ENCODE data around the gene DEFB108B. TPM values are rescaled to one million over a fixed set of nuclear protein-coding genes. Genes with fewer than 3 reads are reported as not detected.
"Not testable (repeated sequence)": the region's sequence is repeated elsewhere in the genome, so short reads cannot be mapped to it uniquely, and the experiment has no call there.

The DEFB108B gene
- total and polyA plus RNA-seq, 2 experiments from 2014 or later = not detected

- H3K27me3 ChIP-seq (replicated peaks; ENCODE audit: insufficient read depth); H3F3A ChIP-seq (ENCODE audit: insufficient read depth); H3K36me3 ChIP-seq (ENCODE audit: low read depth); H3K9me3 ChIP-seq (ENCODE audit: low read depth); H3K27ac ChIP-seq; H3K4me2 ChIP-seq (ENCODE audit: unreplicated experiment); H3K4me1 ChIP-seq (ENCODE audit: insufficient read depth); H4K20me1 ChIP-seq (ENCODE audit: insufficient read depth); H2AFZ ChIP-seq; in situ Hi-C loops (cut with MboI); H3K9ac ChIP-seq; H3K4me3 ChIP-seq; H3K9me2 ChIP-seq (ENCODE audit: insufficient read depth); H3K79me2 ChIP-seq (ENCODE audit: insufficient read depth): not testable (repeated sequence)
- WGBS, 2 experiments (ENCODE audit: low coverage in 1 of 2, low lambda C conversion rate in 2 of 2, missing lambda C conversion rate in 2 of 2) = 45 to 47% methylated on average over 13 of the region's 13 CpGs
- DNase-seq = peak; percentile 64
Measured at GRCh38 chr11:71800335-71800953, 32.6 kb upstream of the DEFB108B start.

- H3K79me2 ChIP-seq (ENCODE audit: insufficient read depth); H3F3A ChIP-seq (ENCODE audit: insufficient read depth); H3K4me2 ChIP-seq (ENCODE audit: unreplicated experiment); DNase-seq; H3K9me2 ChIP-seq (ENCODE audit: insufficient read depth); H3K9ac ChIP-seq; H3K9me3 ChIP-seq (ENCODE audit: low read depth); H3K4me3 ChIP-seq; H4K20me1 ChIP-seq (ENCODE audit: insufficient read depth); H3K27ac ChIP-seq; H3K27me3 ChIP-seq (replicated peaks; ENCODE audit: insufficient read depth); H3K36me3 ChIP-seq (ENCODE audit: low read depth); in situ Hi-C loops (cut with MboI); H3K4me1 ChIP-seq (ENCODE audit: insufficient read depth); H2AFZ ChIP-seq: not testable (repeated sequence)
- 80 to 100% methylated on average over 2 of the region's 2 CpGs for WGBS, 2 experiments (ENCODE audit: low coverage in 1 of 2, low lambda C conversion rate in 2 of 2, missing lambda C conversion rate in 2 of 2)
Measured at GRCh38 chr11:71801026-71801425, 32.0 kb upstream of the DEFB108B start.

GRCh38 chr11:71802874-71803273, 30.1 kb upstream of the DEFB108B start:
- WGBS, 2 experiments (ENCODE audit: low coverage in 1 of 2, low lambda C conversion rate in 2 of 2, missing lambda C conversion rate in 2 of 2) = 85% methylated on average over 6 to 7 of the region's 7 CpGs
- H3K79me2 ChIP-seq (ENCODE audit: insufficient read depth); DNase-seq; in situ Hi-C loops (cut with MboI); H3K36me3 ChIP-seq (ENCODE audit: low read depth); H3K4me2 ChIP-seq (ENCODE audit: unreplicated experiment); H2AFZ ChIP-seq; H3K27ac ChIP-seq; H3K9ac ChIP-seq; H3F3A ChIP-seq (ENCODE audit: insufficient read depth); H3K27me3 ChIP-seq (replicated peaks; ENCODE audit: insufficient read depth); H4K20me1 ChIP-seq (ENCODE audit: insufficient read depth); H3K4me1 ChIP-seq (ENCODE audit: insufficient read depth); H3K4me3 ChIP-seq; H3K9me3 ChIP-seq (ENCODE audit: low read depth); H3K9me2 ChIP-seq (ENCODE audit: insufficient read depth): not testable (repeated sequence)

GRCh38 chr11:71804158-71804947, 28.6 kb upstream of the DEFB108B start:
- DNase-seq; in situ Hi-C loops (cut with MboI); H3K9me3 ChIP-seq (ENCODE audit: low read depth); H3K27me3 ChIP-seq (replicated peaks; ENCODE audit: insufficient read depth); H3K79me2 ChIP-seq (ENCODE audit: insufficient read depth); H3K36me3 ChIP-seq (ENCODE audit: low read depth); H3K9ac ChIP-seq; H3F3A ChIP-seq (ENCODE audit: insufficient read depth); H2AFZ ChIP-seq; H3K9me2 ChIP-seq (ENCODE audit: insufficient read depth); H3K4me3 ChIP-seq; H4K20me1 ChIP-seq (ENCODE audit: insufficient read depth); H3K4me2 ChIP-seq (ENCODE audit: unreplicated experiment); H3K27ac ChIP-seq; H3K4me1 ChIP-seq (ENCODE audit: insufficient read depth): not testable (repeated sequence)
- 74 to 85% methylated on average over 6 to 9 of the region's 9 CpGs for WGBS, 2 experiments (ENCODE audit: low coverage in 1 of 2, low lambda C conversion rate in 2 of 2, missing lambda C conversion rate in 2 of 2)

- H3K27ac ChIP-seq; H3K9ac ChIP-seq; H3K36me3 ChIP-seq (ENCODE audit: low read depth); H3K79me2 ChIP-seq (ENCODE audit: insufficient read depth); H4K20me1 ChIP-seq (ENCODE audit: insufficient read depth); H3K4me2 ChIP-seq (ENCODE audit: unreplicated experiment); H3K27me3 ChIP-seq (replicated peaks; ENCODE audit: insufficient read depth); H3K9me3 ChIP-seq (ENCODE audit: low read depth); H3K4me1 ChIP-seq (ENCODE audit: insufficient read depth); H3K9me2 ChIP-seq (ENCODE audit: insufficient read depth); H3F3A ChIP-seq (ENCODE audit: insufficient read depth); H3K4me3 ChIP-seq; in situ Hi-C loops (cut with MboI); H2AFZ ChIP-seq: not testable (repeated sequence)
- 98% methylated on average over 3 of the region's 3 CpGs for WGBS, 2 experiments (ENCODE audit: low coverage in 1 of 2, low lambda C conversion rate in 2 of 2, missing lambda C conversion rate in 2 of 2)
- peak; percentile 26 for DNase-seq
Measured at GRCh38 chr11:71812529-71812928, 20.5 kb upstream of the DEFB108B start.

- peak overlapping the region; percentile 67 for H3K4me2 ChIP-seq (ENCODE audit: unreplicated experiment)
- H3K36me3 ChIP-seq (ENCODE audit: low read depth); H3K27me3 ChIP-seq (replicated peaks; ENCODE audit: insufficient read depth); in situ Hi-C loops (cut with MboI); H4K20me1 ChIP-seq (ENCODE audit: insufficient read depth); H3K27ac ChIP-seq; H3K79me2 ChIP-seq (ENCODE audit: insufficient read depth); H3K9me2 ChIP-seq (ENCODE audit: insufficient read depth); H3F3A ChIP-seq (ENCODE audit: insufficient read depth); H3K9me3 ChIP-seq (ENCODE audit: low read depth); H3K4me1 ChIP-seq (ENCODE audit: insufficient read depth): not testable (repeated sequence)
- whole genome bisulfite sequencing, 2 experiments (ENCODE audit: low coverage in 1 of 2, low lambda C conversion rate in 2 of 2, missing lambda C conversion rate in 2 of 2) = 6 to 7% methylated on average over 27 to 40 of the region's 46 CpGs
- peak overlapping the region; percentile 75 for H3K4me3 ChIP-seq
- peak overlapping the region; percentile 83 for H3K9ac ChIP-seq
- peak; percentile 83 for DNase-seq
- peak overlapping the region; percentile 88 for H2AFZ ChIP-seq
Measured at GRCh38 chr11:71813481-71814355, 19.3 kb upstream of the DEFB108B start.

- H4K20me1 ChIP-seq (ENCODE audit: insufficient read depth); in situ Hi-C loops (cut with MboI); H3K79me2 ChIP-seq (ENCODE audit: insufficient read depth); H2AFZ ChIP-seq; H3K9me3 ChIP-seq (ENCODE audit: low read depth); DNase-seq; H3K27me3 ChIP-seq (replicated peaks; ENCODE audit: insufficient read depth); H3K27ac ChIP-seq; H3K4me2 ChIP-seq (ENCODE audit: unreplicated experiment); H3K4me1 ChIP-seq (ENCODE audit: insufficient read depth); H3K36me3 ChIP-seq (ENCODE audit: low read depth); H3F3A ChIP-seq (ENCODE audit: insufficient read depth); H3K9ac ChIP-seq; H3K9me2 ChIP-seq (ENCODE audit: insufficient read depth); H3K4me3 ChIP-seq: not testable (repeated sequence)
- 43 to 45% methylated on average over 1 of the region's 1 CpG for WGBS, 2 experiments (ENCODE audit: low coverage in 1 of 2, low lambda C conversion rate in 2 of 2, missing lambda C conversion rate in 2 of 2)
Measured at GRCh38 chr11:71821539-71821938, 11.5 kb upstream of the DEFB108B start.
